ENCODE results near the gene ARPIN.

DNA sequence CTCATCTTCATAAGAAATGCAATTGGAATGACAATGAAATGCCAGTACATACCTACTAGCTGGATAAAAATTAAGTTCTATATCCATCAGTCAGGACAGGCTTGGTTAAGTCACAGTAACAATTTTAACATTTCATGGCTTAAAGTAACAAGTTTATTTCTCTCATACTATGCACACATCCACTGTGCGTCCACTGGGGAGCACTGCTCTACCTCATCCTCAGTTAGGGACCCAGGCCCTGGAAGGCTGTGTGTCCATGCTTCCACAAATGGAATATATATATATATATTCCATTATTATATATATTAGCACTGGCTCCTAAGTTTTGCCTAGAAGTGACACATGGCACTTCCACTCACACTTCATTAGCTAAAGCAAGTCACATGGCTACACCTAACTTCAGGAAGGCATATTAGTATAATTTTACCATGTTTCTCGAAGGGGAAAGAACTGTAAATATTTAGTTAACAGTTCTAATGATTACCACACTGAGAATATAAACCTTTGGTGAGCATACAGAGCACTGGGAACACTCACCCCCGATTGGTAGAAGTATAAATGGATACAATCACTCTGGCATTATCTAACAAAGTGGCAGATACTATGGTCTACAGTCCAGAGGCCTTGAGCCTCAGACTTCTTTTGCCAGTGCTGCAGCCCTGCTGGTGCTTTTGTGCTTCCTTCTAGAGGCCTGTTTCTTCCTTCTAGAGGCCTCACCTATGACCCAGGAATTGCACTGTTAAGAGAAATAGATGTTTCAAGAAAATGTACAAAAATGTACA is 47.6 kb downstream of the ARPIN start:
- no peak for TF ChIP-seq TAF1 (IDR thresholded peaks at IDR 0.05; ENCODE audit: low read depth)
- no peak for TF ChIP-seq RAD21 (IDR thresholded peaks at IDR 0.05; ENCODE audit: low read depth)
- TF ChIP-seq EP300 (IDR thresholded peaks at IDR 0.05; ENCODE audit: borderline replicate concordance) = no peak
- TF ChIP-seq FOXM1 (IDR thresholded peaks at IDR 0.05; ENCODE audit: borderline replicate concordance, low read depth) = no peak
- TF ChIP-seq CEBPB (IDR thresholded peaks at IDR 0.05) = no peak
